Cardiac septum (tissue), 1 donor: ENCODE data around the gene SNW1. TPM values are rescaled to one million over a fixed set of nuclear protein-coding genes. Genes with fewer than 3 reads are reported as not detected.

Source experiments
- DNase-seq: peaks from one replicate; pipeline ENCODE4 v3.0.0-alpha.2; 2020; ENCODE audit warnings: low spot score
- intact Hi-C: fragments of 100-400 bp; cut with DNase I; formaldehyde crosslinking; loops from one replicate; pipeline ENCODE4 v1.14.0; 2022
- total RNA-seq: library from RNA; stranded (reverse); fragmentation: NEBNext Ultra II Directional; extraction: Animal tissue kit (Norgen Biotek cat#: 25700); gene quantifications from one replicate; pipeline ENCODE4 v1.2.1, GENCODE V29; 2021
- donor health status: DM: no; HTN: no; CAD: no.

Gene SNW1
- total RNA-seq, 1 donor from 2014 or later: 55.6 TPM

DNA sequence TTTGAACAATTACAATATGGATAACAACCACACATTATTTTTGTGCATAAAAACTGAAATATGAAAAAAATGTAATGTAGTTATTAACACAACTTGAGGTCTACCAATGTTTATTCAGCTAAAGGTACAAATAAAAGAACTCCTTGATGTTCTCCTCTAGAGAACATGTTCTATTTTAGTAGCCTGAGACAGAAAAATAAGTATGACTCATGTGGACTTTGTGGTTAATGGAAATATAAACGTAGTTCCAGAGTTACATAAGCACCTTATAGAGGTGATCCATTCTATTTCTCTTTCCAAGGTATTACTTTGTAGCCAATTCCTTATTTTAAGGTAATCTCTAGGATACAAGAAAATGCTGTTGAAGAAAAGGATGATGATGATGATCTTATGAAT is 78.8 kb downstream of the SNW1 start:
- DNase-seq: no peak
- intact Hi-C loops: no loop called here

DNA sequence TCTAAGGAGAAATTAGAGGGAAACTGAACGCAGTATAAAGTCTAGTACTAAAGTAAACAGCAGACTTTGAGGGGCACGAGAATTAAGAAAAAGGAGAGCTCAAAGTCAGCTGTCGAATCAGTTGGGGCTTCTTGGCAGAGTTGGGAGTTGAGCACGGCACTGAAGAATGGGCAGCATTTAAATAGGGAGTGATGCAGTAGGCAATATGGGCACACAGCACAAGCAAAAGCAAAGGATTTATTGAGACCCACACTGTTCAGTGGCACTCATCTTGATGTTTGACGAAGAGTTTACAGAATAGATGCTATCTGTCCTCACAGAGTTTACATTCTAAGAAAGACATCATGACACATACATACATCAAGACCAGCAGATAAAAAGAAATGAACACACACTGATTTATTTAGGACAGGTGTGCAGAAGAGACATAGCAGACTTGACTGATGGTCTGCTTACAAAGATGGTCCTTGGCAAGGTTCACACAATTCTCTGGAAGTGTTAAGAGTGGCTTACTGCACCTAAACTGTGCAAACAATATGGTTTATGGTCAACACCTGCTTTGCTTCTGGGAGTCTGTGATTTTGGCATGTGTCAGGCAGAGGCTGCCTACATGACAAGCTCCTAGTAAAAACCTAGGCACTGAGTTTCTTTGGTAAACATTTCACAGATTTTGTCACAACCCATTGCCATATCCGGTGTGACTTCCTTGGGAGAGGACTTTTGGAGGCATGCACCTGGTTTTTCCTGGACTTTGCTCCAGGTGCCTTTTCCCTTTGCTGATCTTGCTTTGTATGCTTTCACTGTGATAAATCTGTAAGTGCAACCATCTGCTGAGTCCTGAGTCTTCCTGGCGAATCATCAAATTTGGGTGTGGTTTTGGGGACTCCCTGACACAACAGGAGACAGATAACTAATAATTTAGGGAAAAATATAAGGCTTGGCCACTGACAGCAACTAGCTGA is 79.5 kb downstream of the SNW1 start:
- DNase-seq: no peak
- intact Hi-C loops: no loop called here

DNA sequence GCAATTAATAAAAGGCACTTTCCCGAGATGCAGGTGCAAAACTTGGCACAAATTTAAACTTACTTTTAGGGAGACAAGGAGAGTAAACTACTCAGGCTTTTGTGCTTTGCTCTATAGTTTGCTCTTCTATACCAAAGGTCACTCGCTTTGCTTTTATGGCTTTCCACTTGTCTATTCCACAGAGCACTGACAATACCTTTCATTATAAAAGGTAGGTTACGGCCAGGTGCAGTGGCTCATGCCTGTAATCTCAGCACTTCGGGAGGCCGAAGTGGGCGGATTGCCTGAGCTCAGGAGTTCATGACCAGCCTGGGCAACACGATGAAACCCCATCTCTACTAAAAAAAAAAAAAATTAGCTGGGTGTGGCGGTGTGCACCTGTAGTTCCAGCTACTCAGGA is 86.0 kb downstream of the SNW1 start:
- intact Hi-C loops: no loop called here
- DNase-seq: no peak

- intact Hi-C loops: no loop called here
- no peak for DNase-seq
Measured at GRCh38 chr14:77673193-77673592, 87.8 kb downstream of the SNW1 start.

Other genes with a start within 250 kb of the SNW1 start
- gene SPTLC2, start 144.5 kb downstream of the SNW1 start, total RNA-seq: 13.5 TPM
- 8.3 TPM for gene ALKBH1, start 53.1 kb downstream of the SNW1 start, total RNA-seq
- gene SLIRP, start 53.1 kb downstream of the SNW1 start, total RNA-seq: 129 TPM
- 7.2 TPM for gene ADCK1, start 39.0 kb upstream of the SNW1 start, total RNA-seq